Neural crest cell (in vitro differentiated cells): ENCODE data around the gene GH2. TPM values are rescaled to one million over a fixed set of nuclear protein-coding genes. Genes with fewer than 3 reads are reported as not detected.
A peak's percentile ranks its signal among the peaks of the same experiment; 100 is the strongest.
"Not testable (repeated sequence)": the region's sequence is repeated elsewhere in the genome, so short reads cannot be mapped to it uniquely, and the experiment has no call there.

Experiments
- DNase-seq: peaks from one replicate; pipeline ENCODE4 v3.0.0; 2021; ENCODE audit warnings: low read depth, mixed read lengths, low spot score
- H3K27ac Mint-ChIP-seq: one replicate; pipeline ENCODE4 v1.8.0; 2021; ENCODE audit warnings: mild to moderate bottlenecking, mixed read lengths; ENCODE audit not compliant: unreplicated experiment
- H3K27me3 Mint-ChIP-seq: 2 replicates; pipeline ENCODE4 v1.8.0; 2021; ENCODE audit warnings: low read depth, mild to moderate bottlenecking, mixed read lengths
- H3K36me3 Mint-ChIP-seq: 2 replicates; pipeline ENCODE4 v1.8.0; 2021; ENCODE audit warnings: low read depth, mild to moderate bottlenecking, mixed read lengths
- H3K4me1 Mint-ChIP-seq: 2 replicates; pipeline ENCODE4 v1.8.0; 2021; ENCODE audit warnings: mixed read lengths
- H3K4me3 Mint-ChIP-seq: one replicate; pipeline ENCODE4 v1.8.0; 2021; ENCODE audit warnings: mild to moderate bottlenecking, mixed read lengths
- H3K9me3 Mint-ChIP-seq: 2 replicates; pipeline ENCODE4 v1.8.0; 2021; ENCODE audit warnings: mixed read lengths
- CTCF ChIP-seq: fragments of 200-600 bp; sonication (generic); conservative IDR thresholded peaks from 2 replicates; pipeline ENCODE4 v1.5.0; 2021; ENCODE audit warnings: antibody characterized with exemption, mild to moderate bottlenecking
- total RNA-seq: library from RNA; stranded (reverse); gene quantifications from 2 replicates; pipeline ENCODE4 v1.2.1, GENCODE V29; 2021

GH2 gene
- total RNA-seq, 1 donor from 2014 or later = not detected

GRCh38 chr17:63903787-63904201, 22.1 kb upstream of the GH2 start:
- peak; percentile 65 for TF ChIP-seq CTCF
- H3K9me3 Mint-ChIP-seq, H3K36me3 Mint-ChIP-seq, H3K4me3 Mint-ChIP-seq, H3K27ac Mint-ChIP-seq: not testable (repeated sequence)
- DNase-seq = peak; percentile 20
- peaks cover 11% of the 10 kb centered on the region for H3K27me3 Mint-ChIP-seq
- H3K4me1 Mint-ChIP-seq = peaks cover 14% of the 10 kb centered on the region

GRCh38 chr17:63901971-63902370, 20.2 kb upstream of the GH2 start:
- not testable (repeated sequence) for H3K27ac Mint-ChIP-seq, H3K27me3 Mint-ChIP-seq, H3K4me3 Mint-ChIP-seq, DNase-seq, H3K9me3 Mint-ChIP-seq, H3K36me3 Mint-ChIP-seq
- peaks cover 14% of the 10 kb centered on the region for H3K4me1 Mint-ChIP-seq

- H3K36me3 Mint-ChIP-seq, H3K9me3 Mint-ChIP-seq, H3K27ac Mint-ChIP-seq, H3K27me3 Mint-ChIP-seq, DNase-seq, H3K4me3 Mint-ChIP-seq: not testable (repeated sequence)
- peaks cover 14% of the 10 kb centered on the region for H3K4me1 Mint-ChIP-seq
These were observed 17.4 kb upstream of the GH2 start for GRCh38 chr17:63898899-63899798.

- peaks cover 11% of the 10 kb centered on the region for H3K4me1 Mint-ChIP-seq
- not testable (repeated sequence) for H3K36me3 Mint-ChIP-seq, H3K27ac Mint-ChIP-seq, H3K4me3 Mint-ChIP-seq, H3K9me3 Mint-ChIP-seq, DNase-seq, H3K27me3 Mint-ChIP-seq
These were observed 15.0 kb upstream of the GH2 start, which contains the start of gene CSH1 for GRCh38 chr17:63896524-63897354. Gene CSH1 (minus strand): TSS chr17:63896574. CDS start chr17:63896511, 63 bp downstream.

- not testable (repeated sequence) for DNase-seq, H3K4me3 Mint-ChIP-seq, H3K27me3 Mint-ChIP-seq, H3K27ac Mint-ChIP-seq, H3K4me1 Mint-ChIP-seq, H3K9me3 Mint-ChIP-seq, H3K36me3 Mint-ChIP-seq
These were observed 13.1 kb upstream of the GH2 start for GRCh38 chr17:63894821-63895220.

GRCh38 chr17:63894021-63894420, 12.3 kb upstream of the GH2 start:
- not testable (repeated sequence) for DNase-seq, H3K27me3 Mint-ChIP-seq, H3K9me3 Mint-ChIP-seq, H3K36me3 Mint-ChIP-seq, H3K4me1 Mint-ChIP-seq, H3K27ac Mint-ChIP-seq, H3K4me3 Mint-ChIP-seq

GRCh38 chr17:63892316-63893037, 10.7 kb upstream of the GH2 start:
- not testable (repeated sequence) for H3K27me3 Mint-ChIP-seq, H3K4me1 Mint-ChIP-seq, H3K27ac Mint-ChIP-seq, H3K9me3 Mint-ChIP-seq, H3K4me3 Mint-ChIP-seq, H3K36me3 Mint-ChIP-seq
- peak; percentile 50 for TF ChIP-seq CTCF
- peak; percentile 14 for DNase-seq
